Skeletal muscle satellite cell (primary cell): Measurements from ENCODE around the gene FBH1.
"Not testable (repeated sequence)": the region's sequence is repeated elsewhere in the genome, so short reads cannot be mapped to it uniquely, and the experiment has no call there.

Experiments used
- H3K27me3 ChIP-seq: 2 replicates; pipeline ENCODE4 v1.7.0; 2013; ENCODE audit warnings: low read length; ENCODE audit not compliant: control insufficient read depth, insufficient read depth
- H3K36me3 ChIP-seq: 2 replicates; pipeline ENCODE4 v1.7.0; 2013; ENCODE audit warnings: mild to moderate bottlenecking, control low read depth, low read length; ENCODE audit not compliant: insufficient read depth
- H3K4me1 ChIP-seq: 2 replicates; pipeline ENCODE4 v1.7.0; 2013; ENCODE audit warnings: low read length; ENCODE audit not compliant: control insufficient read depth, insufficient read depth
- H3K4me2 ChIP-seq: 2 replicates; pipeline ENCODE4 v1.7.0; 2013; ENCODE audit warnings: mild to moderate bottlenecking, low read length
- H3K4me3 ChIP-seq: 2 replicates; pipeline ENCODE4 v1.7.0; 2013; ENCODE audit warnings: low read length
- H3K9ac ChIP-seq: 2 replicates; pipeline ENCODE4 v1.7.0; 2013; ENCODE audit warnings: mild to moderate bottlenecking, low read depth, low read length, moderate library complexity
- H3K9me3 ChIP-seq: replicated peaks from 2 replicates; pipeline ENCODE4 v1.7.0; 2013; ENCODE audit warnings: mild to moderate bottlenecking, control low read depth, low read length

The FBH1 gene

DNA sequence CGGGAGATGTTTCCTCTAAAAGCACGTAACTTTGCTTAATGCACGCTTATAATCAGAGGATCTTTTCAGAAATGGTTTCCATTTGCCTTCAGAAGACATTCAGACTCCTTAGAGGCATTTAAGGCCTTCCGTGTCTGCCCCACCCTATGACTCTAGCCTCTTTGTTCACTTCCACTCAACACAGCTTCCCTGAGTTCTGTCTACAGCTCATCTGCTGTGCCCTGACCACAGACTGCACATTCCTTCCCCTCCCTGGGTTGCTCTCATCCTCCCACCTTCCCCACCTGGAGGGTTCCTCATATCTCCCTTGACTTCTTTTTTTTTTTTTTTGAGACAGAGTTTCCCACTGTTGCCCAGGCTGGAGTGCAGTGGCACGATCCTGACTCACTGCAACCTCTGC is 16.6 kb downstream of the FBH1 start:
- Histone ChIP-seq H3K4me2 (no peak overlapping the region), H3K27me3 (no peaks in the 10 kb centered on the region), H3K36me3 (peaks cover 37% of the 10 kb centered on the region), H3K9ac (no peak overlapping the region), H3K4me1 (peaks cover 10% of the 10 kb centered on the region), H3K9me3 (no peaks in the 10 kb centered on the region), H3K4me3 (no peak overlapping the region)

DNA sequence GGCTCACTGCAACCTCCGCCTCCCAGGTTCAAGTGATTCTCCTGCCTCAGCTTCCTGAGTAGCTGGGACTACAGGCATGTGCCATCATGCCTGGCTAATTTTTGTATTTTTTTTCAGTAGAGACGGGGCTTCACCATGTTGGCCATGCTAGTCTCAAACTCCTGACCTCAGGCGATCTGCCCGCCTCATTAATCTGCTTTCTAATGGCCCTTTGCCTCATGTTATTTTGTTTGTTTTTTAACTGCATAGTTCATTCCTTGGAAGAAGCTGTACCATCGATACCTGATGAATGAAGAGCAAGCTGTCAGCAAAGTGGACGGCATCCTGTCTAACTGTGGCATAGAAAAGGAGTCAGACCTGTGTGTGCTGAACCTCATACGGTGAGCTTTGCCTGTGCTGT is 18.6 kb downstream of the FBH1 start:
- H3K4me2 ChIP-seq, H3K9me3 ChIP-seq, H3K9ac ChIP-seq, H3K4me3 ChIP-seq, H3K27me3 ChIP-seq: not testable (repeated sequence)
- Histone ChIP-seq H3K36me3 (peaks cover 52% of the 10 kb centered on the region), H3K4me1 (peaks cover 10% of the 10 kb centered on the region)

DNA sequence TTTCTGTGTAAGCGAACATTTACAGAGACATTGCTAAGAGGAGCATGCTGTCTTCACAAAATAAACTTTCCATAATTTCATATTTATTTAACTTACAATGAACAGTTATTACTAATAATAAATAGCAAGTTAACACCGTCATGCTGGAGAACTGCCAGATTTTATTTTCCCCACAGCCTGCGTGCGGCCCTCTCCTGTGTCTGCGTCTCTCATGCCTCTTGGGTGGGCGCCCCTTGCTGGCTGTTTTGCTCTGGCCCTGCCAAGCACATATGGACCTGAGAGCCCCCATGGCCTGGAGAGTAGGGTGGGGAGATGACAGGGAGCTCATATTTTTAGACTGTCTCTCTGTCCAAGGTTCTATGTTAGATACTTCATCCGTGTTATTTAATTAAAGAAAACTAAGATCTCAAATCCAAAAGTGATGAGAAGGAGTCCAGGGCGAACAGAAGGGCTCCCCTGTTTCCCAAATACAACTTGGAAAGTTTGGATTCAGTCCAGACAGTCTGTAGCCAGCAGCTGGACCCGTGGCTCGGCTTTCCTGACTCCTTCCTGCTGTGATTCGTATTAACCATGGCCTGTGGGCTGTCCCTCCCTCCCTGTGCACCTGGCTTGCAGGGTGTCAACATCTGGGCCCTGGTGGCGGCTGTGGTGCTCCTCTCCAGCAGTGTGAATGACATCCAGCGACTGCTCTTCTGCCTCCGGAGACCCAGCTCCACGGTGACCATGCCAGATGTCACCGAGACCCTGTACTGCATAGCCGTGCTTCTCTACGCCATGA is 20.5 kb downstream of the FBH1 start:
- Histone ChIP-seq H3K4me3 (no peak overlapping the region), H3K9ac (no peak overlapping the region), H3K4me2 (no peak overlapping the region), H3K36me3 (peaks cover 69% of the 10 kb centered on the region), H3K27me3 (no peaks in the 10 kb centered on the region), H3K9me3 (no peaks in the 10 kb centered on the region), H3K4me1 (peaks cover 10% of the 10 kb centered on the region)

DNA sequence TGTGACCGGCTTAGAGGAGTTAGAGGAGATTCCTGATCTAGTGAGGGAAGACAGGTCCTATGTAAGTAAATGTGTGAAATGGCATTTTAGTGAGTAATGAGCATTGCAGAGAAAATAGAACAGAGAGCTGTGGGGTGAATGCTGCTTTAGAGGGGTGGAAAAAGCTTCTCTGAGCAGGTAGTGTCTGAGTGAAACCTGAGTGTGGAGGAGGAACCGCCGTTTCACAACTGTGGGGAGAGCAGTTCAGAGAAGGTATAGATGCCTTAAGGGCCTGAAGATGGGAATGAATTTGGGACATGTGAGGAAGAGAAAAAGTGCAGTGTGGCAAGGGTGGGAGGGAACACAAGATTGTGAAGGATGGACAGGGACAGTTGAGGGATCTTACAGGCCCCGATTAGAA is 21.6 kb downstream of the FBH1 start:
- no peaks in the 10 kb centered on the region for H3K9me3 ChIP-seq
- no peak overlapping the region for H3K4me2 ChIP-seq
- H3K27me3 ChIP-seq = no peaks in the 10 kb centered on the region
- no peak overlapping the region for H3K4me3 ChIP-seq
- no peak overlapping the region for H3K9ac ChIP-seq
- H3K36me3 ChIP-seq = peaks cover 75% of the 10 kb centered on the region
- peaks cover under 1% of the 10 kb centered on the region for H3K4me1 ChIP-seq

DNA sequence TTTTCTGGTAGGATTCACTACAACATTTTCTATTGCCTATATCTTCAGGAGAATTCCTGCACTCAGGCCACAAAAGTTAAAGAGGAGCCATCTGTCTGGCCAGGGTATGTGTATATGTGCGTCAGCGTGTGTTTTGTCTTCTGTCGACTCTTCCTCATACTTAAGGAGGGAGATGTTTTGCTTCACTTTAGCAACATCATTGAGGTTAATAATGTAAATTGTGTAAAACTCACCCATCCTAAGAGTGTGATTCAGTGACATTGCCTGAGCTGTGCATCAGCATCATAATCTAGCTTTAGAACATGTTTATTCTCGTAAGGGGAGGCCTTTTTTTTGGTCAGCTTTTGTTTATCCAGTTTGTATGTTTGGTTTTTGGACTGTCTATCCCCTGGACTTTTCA is 23.7 kb downstream of the FBH1 start:
- Histone ChIP-seq H3K36me3 (peaks cover 90% of the 10 kb centered on the region), H3K4me1 (no peaks in the 10 kb centered on the region), H3K9me3 (no peaks in the 10 kb centered on the region), H3K27me3 (no peaks in the 10 kb centered on the region), H3K4me2 (no peak overlapping the region), H3K9ac (no peak overlapping the region), H3K4me3 (no peak overlapping the region)

DNA sequence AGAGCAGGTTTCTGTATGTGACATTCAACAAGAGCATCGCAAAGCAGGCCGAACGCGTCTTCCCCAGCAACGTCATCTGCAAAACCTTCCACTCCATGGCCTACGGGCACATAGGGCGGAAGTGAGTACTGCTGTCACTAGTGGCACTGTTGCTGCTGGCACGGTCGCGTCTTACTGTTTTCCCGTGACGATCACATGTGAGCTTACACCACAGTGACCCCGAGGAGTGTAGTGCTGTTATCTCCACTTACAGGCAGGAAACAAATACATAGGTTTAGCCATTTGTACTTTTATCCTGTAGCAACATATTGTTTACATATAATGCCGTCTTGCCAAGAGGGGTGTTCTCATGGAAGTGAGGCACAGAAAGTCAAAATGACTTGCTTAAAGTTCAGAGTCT is 25.4 kb downstream of the FBH1 start:
- H3K4me1 ChIP-seq = no peaks in the 10 kb centered on the region
- H3K27me3 ChIP-seq = no peaks in the 10 kb centered on the region
- no peak overlapping the region for H3K4me2 ChIP-seq
- H3K9ac ChIP-seq = no peak overlapping the region
- no peak overlapping the region for H3K4me3 ChIP-seq
- no peaks in the 10 kb centered on the region for H3K9me3 ChIP-seq
- peaks cover 88% of the 10 kb centered on the region for H3K36me3 ChIP-seq

DNA sequence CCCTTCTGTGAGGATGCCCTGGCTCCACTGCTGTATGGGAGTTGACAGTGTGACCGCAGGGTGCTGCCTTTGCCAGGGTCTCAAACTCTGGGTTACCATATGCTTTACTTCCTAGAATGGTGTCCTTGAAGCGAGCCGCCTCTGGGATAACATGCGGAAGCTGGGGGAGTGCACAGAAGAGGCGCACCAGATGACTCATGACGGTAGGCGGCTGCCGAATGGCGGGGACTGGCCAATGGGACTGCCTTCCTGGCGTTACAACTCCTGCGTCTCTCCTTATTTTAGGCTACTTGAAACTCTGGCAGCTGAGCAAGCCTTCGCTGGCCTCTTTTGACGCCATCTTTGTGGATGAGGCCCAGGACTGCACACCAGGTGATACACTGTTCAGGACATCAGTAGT is 27.3 kb downstream of the FBH1 start:
- Histone ChIP-seq H3K27me3 (no peaks in the 10 kb centered on the region), H3K36me3 (peaks cover 91% of the 10 kb centered on the region), H3K4me3 (no peak overlapping the region), H3K4me1 (no peaks in the 10 kb centered on the region), H3K4me2 (no peak overlapping the region), H3K9ac (no peak overlapping the region), H3K9me3 (no peaks in the 10 kb centered on the region)

DNA sequence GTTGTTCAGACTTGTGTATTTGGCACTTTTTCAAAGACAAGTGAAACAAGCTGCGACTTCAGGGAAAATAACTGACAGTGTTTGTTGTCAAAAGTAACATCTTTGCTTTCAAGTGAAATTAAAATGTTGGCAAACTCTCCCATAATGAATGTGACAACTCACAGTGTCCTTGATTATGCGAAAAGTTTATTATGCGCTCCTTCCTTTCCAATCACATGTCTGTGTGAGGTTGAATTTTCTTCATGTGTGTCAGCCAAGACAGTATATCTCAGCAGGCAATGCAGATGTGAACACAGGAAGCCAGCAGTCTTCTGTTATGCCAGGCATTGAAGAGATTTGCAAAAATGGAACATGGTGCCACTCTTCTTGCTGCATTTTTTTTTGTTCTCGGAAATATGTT is 28.7 kb downstream of the FBH1 start:
- no peaks in the 10 kb centered on the region for H3K27me3 ChIP-seq
- no peak overlapping the region for H3K9ac ChIP-seq
- H3K4me2 ChIP-seq = no peak overlapping the region
- no peaks in the 10 kb centered on the region for H3K9me3 ChIP-seq
- peaks cover 88% of the 10 kb centered on the region for H3K36me3 ChIP-seq
- no peaks in the 10 kb centered on the region for H3K4me1 ChIP-seq
- H3K4me3 ChIP-seq = no peak overlapping the region

DNA sequence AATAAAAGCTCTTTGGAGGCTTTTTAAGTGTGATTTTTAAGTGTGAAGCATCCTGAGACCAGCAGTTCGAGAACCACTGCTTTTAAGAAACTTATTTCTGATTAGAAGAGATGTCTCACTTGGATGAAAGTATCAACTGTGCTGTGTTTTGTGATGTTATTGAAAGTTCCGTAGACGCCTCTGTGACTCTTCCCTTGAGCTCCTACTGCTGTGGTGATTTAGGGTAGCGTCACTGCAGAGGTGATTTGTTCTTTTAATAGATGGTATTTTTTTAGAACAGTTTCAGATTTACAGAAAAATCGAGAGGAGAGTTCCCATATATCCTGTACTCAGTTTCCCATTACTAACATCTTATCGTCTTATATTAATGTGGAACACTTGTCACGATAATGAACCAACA is 29.5 kb downstream of the FBH1 start:
- H3K9me3 ChIP-seq = no peaks in the 10 kb centered on the region
- no peak overlapping the region for H3K4me3 ChIP-seq
- no peaks in the 10 kb centered on the region for H3K27me3 ChIP-seq
- H3K4me1 ChIP-seq = no peaks in the 10 kb centered on the region
- H3K9ac ChIP-seq = no peak overlapping the region
- peaks cover 87% of the 10 kb centered on the region for H3K36me3 ChIP-seq
- no peak overlapping the region for H3K4me2 ChIP-seq

DNA sequence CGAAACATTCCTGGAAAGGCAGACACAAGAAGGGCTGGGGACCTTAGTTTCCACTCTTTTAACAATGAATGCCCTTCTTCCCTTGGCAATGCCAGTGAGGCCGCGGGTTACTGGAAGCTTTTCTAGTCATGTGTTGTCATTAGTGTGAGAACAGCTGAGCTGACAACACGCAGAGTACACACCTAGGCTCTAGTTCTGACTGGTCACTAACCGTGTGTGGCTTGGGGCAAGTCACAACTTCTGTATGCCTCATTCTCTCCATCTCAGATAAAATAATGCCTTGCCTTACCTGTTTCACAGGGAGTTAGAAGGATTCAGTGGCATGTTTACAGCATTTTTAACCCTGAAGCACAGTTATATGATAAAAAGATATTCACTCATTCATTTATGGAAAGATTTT is 31.7 kb downstream of the FBH1 start:
- peaks cover 84% of the 10 kb centered on the region for H3K36me3 ChIP-seq
- no peaks in the 10 kb centered on the region for H3K27me3 ChIP-seq
- H3K9ac ChIP-seq = no peak overlapping the region
- H3K9me3 ChIP-seq = no peaks in the 10 kb centered on the region
- H3K4me3 ChIP-seq = no peak overlapping the region
- no peak overlapping the region for H3K4me2 ChIP-seq
- peaks cover 4% of the 10 kb centered on the region for H3K4me1 ChIP-seq

DNA sequence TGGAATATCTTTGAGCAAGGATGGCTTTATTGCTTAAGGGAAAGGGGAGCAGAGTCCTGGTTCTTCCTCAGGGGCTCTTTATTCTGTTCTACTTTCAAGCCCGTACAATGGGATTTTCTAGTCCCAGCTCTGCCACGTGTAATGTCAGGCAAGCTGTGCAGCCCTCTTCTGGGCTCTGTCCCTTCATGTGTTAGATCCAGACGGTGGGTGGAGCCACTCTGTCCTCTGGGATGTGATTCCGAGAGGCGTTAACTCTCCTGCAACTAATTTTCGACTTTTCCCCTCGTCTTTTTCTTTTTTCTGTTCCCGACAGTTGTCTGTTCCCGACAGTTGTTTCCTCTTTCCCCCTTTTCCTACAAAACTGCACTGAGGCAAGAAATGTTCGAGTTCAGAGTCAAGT is 34.8 kb downstream of the FBH1 start:
- Histone ChIP-seq H3K4me1 (peaks cover 15% of the 10 kb centered on the region), H3K4me2 (no peak overlapping the region), H3K4me3 (no peak overlapping the region), H3K9me3 (no peaks in the 10 kb centered on the region), H3K27me3 (no peaks in the 10 kb centered on the region), H3K36me3 (peaks cover 77% of the 10 kb centered on the region), H3K9ac (no peak overlapping the region)

DNA sequence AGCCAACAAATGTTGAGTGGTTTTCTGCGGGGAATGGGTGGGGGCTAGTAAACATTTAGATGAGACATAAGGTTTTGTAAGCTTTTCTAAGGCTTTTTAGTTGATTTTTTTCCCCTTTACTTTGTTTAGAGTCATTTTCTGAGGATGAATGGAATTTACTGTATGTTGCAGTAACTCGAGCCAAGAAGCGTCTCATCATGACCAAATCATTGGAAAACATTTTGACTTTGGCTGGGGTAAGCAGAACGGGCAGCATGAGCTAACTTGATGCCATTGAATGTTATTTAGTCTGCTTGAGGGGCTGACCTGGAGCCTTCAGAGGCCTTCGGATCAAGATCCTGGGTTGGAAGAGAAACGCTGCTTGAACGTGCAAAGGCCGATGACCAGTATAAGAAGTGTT is 37.3 kb downstream of the FBH1 start:
- H3K9ac ChIP-seq = peak overlapping the region; percentile 15
- H3K4me3 ChIP-seq = no peak overlapping the region
- peaks cover 15% of the 10 kb centered on the region for H3K4me1 ChIP-seq
- H3K9me3 ChIP-seq = no peaks in the 10 kb centered on the region
- peaks cover 71% of the 10 kb centered on the region for H3K36me3 ChIP-seq
- H3K27me3 ChIP-seq = no peaks in the 10 kb centered on the region
- peak overlapping the region; percentile 40 for H3K4me2 ChIP-seq
